Measurements from ENCODE around the gene CNTF.

DNA sequence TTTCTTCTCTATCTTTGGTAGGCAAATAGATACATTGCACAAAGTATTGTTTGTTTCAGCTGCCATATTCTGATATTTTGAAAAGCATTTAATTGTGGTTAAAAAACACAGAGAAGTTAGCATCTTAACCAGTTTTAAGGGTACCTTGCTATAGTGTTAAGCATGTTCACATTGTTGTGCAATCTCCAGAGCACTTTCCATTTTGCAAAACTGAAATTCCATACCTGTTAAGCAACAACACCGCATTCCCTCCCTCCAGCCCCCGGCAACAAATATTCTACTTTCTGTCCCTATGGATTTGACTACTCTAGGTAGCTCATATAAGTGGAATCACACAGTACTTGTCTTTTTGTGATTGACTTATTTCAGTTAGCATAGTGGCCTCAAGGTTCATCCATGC is 33.9 kb downstream of the CNTF start:
- no peak for TF ChIP-seq MYC (IDR thresholded peaks at IDR 0.05; ENCODE audit: low read depth, low read length)
- TF ChIP-seq, protein P1, sequence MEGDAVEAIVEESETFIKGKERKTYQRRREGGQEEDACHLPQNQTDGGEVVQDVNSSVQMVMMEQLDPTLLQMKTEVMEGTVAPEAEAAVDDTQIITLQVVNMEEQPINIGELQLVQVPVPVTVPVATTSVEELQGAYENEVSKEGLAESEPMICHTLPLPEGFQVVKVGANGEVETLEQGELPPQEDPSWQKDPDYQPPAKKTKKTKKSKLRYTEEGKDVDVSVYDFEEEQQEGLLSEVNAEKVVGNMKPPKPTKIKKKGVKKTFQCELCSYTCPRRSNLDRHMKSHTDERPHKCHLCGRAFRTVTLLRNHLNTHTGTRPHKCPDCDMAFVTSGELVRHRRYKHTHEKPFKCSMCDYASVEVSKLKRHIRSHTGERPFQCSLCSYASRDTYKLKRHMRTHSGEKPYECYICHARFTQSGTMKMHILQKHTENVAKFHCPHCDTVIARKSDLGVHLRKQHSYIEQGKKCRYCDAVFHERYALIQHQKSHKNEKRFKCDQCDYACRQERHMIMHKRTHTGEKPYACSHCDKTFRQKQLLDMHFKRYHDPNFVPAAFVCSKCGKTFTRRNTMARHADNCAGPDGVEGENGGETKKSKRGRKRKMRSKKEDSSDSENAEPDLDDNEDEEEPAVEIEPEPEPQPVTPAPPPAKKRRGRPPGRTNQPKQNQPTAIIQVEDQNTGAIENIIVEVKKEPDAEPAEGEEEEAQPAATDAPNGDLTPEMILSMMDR (IDR thresholded peaks at IDR 0.05; ENCODE audit: low read depth, low read length), result no peak
- TF ChIP-seq, protein P2, sequence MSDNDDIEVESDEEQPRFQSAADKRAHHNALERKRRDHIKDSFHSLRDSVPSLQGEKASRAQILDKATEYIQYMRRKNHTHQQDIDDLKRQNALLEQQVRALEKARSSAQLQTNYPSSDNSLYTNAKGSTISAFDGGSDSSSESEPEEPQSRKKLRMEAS (IDR thresholded peaks at IDR 0.05; ENCODE audit: low read depth, low read length), result no peak

Measured in NB4 (cell line).